22Rv1 (cell line): ENCODE data around the gene RGS21.

Experiments used
- H3K27ac ChIP-seq: fragments of 450-650 bp; 2 replicates; pipeline ENCODE4 v1.5.1; 2017
- ZFX ChIP-seq: fragments of 450-650 bp; IDR thresholded peaks from 2 replicates; pipeline ENCODE4 v1.6.1; 2017; ENCODE audit warnings: antibody characterized with exemption, borderline replicate concordance
- TF ChIP-seq, protein P1 (sequence below): fragments of 450-650 bp; IDR thresholded peaks from 2 replicates; pipeline ENCODE4 v1.5.1; 2017; ENCODE audit warnings: mild to moderate bottlenecking

Gene RGS21

GRCh38 chr1:192376374-192376773 is 59.6 kb downstream of the RGS21 start:
- no peak overlapping the region for H3K27ac ChIP-seq
- TF ChIP-seq, protein P1, sequence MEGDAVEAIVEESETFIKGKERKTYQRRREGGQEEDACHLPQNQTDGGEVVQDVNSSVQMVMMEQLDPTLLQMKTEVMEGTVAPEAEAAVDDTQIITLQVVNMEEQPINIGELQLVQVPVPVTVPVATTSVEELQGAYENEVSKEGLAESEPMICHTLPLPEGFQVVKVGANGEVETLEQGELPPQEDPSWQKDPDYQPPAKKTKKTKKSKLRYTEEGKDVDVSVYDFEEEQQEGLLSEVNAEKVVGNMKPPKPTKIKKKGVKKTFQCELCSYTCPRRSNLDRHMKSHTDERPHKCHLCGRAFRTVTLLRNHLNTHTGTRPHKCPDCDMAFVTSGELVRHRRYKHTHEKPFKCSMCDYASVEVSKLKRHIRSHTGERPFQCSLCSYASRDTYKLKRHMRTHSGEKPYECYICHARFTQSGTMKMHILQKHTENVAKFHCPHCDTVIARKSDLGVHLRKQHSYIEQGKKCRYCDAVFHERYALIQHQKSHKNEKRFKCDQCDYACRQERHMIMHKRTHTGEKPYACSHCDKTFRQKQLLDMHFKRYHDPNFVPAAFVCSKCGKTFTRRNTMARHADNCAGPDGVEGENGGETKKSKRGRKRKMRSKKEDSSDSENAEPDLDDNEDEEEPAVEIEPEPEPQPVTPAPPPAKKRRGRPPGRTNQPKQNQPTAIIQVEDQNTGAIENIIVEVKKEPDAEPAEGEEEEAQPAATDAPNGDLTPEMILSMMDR = no peak
- TF ChIP-seq ZFX = no peak

- no peak overlapping the region for H3K27ac ChIP-seq
- TF ChIP-seq, protein P1 = no peak
- no peak for TF ChIP-seq ZFX
Observed at GRCh38 chr1:192378276-192378675, 61.5 kb downstream of the RGS21 start.

GRCh38 chr1:192378878-192379277 is 62.1 kb downstream of the RGS21 start:
- TF ChIP-seq, protein P1 = no peak
- TF ChIP-seq ZFX = no peak
- H3K27ac ChIP-seq = no peak overlapping the region

GRCh38 chr1:192379554-192379953 is 62.8 kb downstream of the RGS21 start:
- TF ChIP-seq ZFX = no peak
- TF ChIP-seq, protein P1 = no peak
- no peak overlapping the region for H3K27ac ChIP-seq

- TF ChIP-seq ZFX = no peak
- TF ChIP-seq, protein P1 = no peak
- no peak overlapping the region for H3K27ac ChIP-seq
Observed at GRCh38 chr1:192382758-192383157, 66.0 kb downstream of the RGS21 start.

GRCh38 chr1:192386051-192386650 is 69.4 kb downstream of the RGS21 start:
- TF ChIP-seq ZFX = no peak
- TF ChIP-seq, protein P1 = no peak
- H3K27ac ChIP-seq = no peak overlapping the region

GRCh38 chr1:192395211-192395610 is 78.4 kb downstream of the RGS21 start:
- H3K27ac ChIP-seq = no peak overlapping the region
- TF ChIP-seq, protein P1 = no peak
- no peak for TF ChIP-seq ZFX
